Chondrocyte (in vitro differentiated cells): Measurements from ENCODE around the gene EVI5. TPM values are rescaled to one million over a fixed set of nuclear protein-coding genes. Genes with fewer than 3 reads are reported as not detected.
"Not testable (repeated sequence)": the region's sequence is repeated elsewhere in the genome, so short reads cannot be mapped to it uniquely, and the experiment has no call there.

Experiments used
- DNase-seq: peaks from one replicate; pipeline ENCODE4 v3.0.0; 2021; ENCODE audit warnings: mixed read lengths, low spot score
- H3K27ac Mint-ChIP-seq: one replicate; pipeline ENCODE4 v1.8.0; 2021; ENCODE audit warnings: mild to moderate bottlenecking, moderate library complexity, mixed read lengths; ENCODE audit not compliant: unreplicated experiment
- H3K27me3 Mint-ChIP-seq: 2 replicates; pipeline ENCODE4 v1.8.0; 2021; ENCODE audit warnings: low read depth, mixed read lengths
- H3K36me3 Mint-ChIP-seq: 2 replicates; pipeline ENCODE4 v1.8.0; 2021; ENCODE audit warnings: low read depth, mixed read lengths
- H3K4me1 Mint-ChIP-seq: 2 replicates; pipeline ENCODE4 v1.8.0; 2021; ENCODE audit warnings: low read depth, mild to moderate bottlenecking, mixed read lengths
- H3K4me3 Mint-ChIP-seq: one replicate; pipeline ENCODE4 v1.8.0; 2021; ENCODE audit warnings: mild to moderate bottlenecking, moderate library complexity, mixed read lengths; ENCODE audit not compliant: unreplicated experiment
- H3K9me3 Mint-ChIP-seq: 2 replicates; pipeline ENCODE4 v1.8.0; 2021; ENCODE audit warnings: low read depth, mixed read lengths
- total RNA-seq: library from RNA; stranded (reverse); gene quantifications from 3 replicates; pipeline ENCODE4 v1.2.1, GENCODE V29; 2021
- TF ChIP-seq, protein P1 (sequence below): fragments of 200-600 bp; sonication (generic); IDR thresholded peaks from 2 replicates; pipeline ENCODE4 v1.5.0; 2021; ENCODE audit warnings: antibody characterized with exemption, mild to moderate bottlenecking, moderate library complexity

Gene EVI5
- total RNA-seq, 1 donor from 2014 or later: 66.8 TPM

DNA sequence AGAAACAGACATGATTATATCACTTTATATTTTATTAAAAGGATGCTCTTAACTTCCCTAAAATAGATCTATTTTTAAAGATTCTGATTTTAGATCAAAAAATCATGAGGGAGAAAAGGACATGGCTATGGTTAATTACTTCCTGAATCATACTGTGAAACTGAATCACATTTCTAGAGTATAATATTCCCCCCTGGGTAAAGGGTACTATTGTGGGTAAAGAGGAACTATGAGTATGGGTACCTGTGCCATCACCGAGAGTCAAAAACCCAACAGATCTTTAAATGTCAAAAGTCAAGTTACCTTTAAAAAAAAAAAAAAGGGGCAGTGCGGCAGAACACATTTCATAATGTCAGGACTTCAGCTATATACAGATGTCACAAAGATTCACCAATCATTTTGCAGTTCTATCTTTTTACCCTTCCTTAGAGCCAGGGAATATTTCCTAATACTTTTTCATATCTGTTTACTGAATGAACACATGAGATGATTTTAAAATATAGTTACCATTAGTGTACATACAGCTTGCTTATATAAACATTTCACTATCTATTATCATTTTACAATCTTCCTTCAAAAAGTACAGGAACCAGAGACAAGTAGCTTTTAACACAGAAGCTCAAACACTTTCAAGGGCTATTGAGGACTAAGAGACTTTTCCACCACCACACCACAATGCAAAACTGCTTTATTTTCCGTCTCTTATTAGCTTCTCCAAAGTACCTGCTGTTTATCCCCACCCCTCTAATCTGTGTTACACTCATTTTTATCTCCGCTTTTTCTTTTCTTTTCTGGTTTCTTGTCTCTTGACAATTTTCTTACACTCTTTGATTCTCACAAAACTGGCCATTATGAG, 45.0 kb downstream of the EVI5 start:
- Mint-ChIP-seq H3K4me3 (no peak overlapping the region), H3K4me1 (no peaks in the 10 kb centered on the region), H3K9me3 (no peaks in the 10 kb centered on the region), H3K36me3 (peaks cover 3% of the 10 kb centered on the region), H3K27ac (no peak overlapping the region), H3K27me3 (no peaks in the 10 kb centered on the region)
- DNase-seq: no peak
- TF ChIP-seq, protein P1, sequence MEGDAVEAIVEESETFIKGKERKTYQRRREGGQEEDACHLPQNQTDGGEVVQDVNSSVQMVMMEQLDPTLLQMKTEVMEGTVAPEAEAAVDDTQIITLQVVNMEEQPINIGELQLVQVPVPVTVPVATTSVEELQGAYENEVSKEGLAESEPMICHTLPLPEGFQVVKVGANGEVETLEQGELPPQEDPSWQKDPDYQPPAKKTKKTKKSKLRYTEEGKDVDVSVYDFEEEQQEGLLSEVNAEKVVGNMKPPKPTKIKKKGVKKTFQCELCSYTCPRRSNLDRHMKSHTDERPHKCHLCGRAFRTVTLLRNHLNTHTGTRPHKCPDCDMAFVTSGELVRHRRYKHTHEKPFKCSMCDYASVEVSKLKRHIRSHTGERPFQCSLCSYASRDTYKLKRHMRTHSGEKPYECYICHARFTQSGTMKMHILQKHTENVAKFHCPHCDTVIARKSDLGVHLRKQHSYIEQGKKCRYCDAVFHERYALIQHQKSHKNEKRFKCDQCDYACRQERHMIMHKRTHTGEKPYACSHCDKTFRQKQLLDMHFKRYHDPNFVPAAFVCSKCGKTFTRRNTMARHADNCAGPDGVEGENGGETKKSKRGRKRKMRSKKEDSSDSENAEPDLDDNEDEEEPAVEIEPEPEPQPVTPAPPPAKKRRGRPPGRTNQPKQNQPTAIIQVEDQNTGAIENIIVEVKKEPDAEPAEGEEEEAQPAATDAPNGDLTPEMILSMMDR: no peak

DNA sequence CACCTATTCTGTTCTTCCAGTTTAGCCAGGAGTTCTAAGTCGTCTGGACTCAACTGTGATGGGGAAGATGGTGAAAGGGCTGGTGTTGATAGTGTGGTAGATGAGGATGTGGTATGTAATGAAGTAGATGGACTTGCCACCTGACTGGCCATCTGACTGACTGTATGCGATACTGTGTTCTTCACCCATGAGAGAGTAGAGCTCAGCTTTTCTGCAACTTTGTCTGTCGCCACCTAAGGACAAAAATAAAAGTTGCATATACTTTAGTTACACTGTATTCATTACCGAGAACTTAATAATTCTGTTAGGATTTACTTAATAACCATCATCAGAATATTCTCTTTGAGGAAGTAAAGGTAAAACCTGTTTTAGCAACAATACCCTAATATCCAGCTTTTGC, 48.5 kb downstream of the EVI5 start:
- no peak overlapping the region for H3K27ac Mint-ChIP-seq
- H3K27me3 Mint-ChIP-seq: no peaks in the 10 kb centered on the region
- H3K4me1 Mint-ChIP-seq: no peaks in the 10 kb centered on the region
- TF ChIP-seq, protein P1: peak; percentile 65
- H3K4me3 Mint-ChIP-seq: no peak overlapping the region
- peaks cover 13% of the 10 kb centered on the region for H3K36me3 Mint-ChIP-seq
- no peak for DNase-seq
- peaks cover 4% of the 10 kb centered on the region for H3K9me3 Mint-ChIP-seq

- peaks cover 4% of the 10 kb centered on the region for H3K9me3 Mint-ChIP-seq
- no peak overlapping the region for H3K4me3 Mint-ChIP-seq
- H3K27ac Mint-ChIP-seq: peak overlapping the region; percentile 41
- no peaks in the 10 kb centered on the region for H3K27me3 Mint-ChIP-seq
- peaks cover 13% of the 10 kb centered on the region for H3K36me3 Mint-ChIP-seq
- TF ChIP-seq, protein P1: no peak
- DNase-seq: no peak
- peaks cover 9% of the 10 kb centered on the region for H3K4me1 Mint-ChIP-seq
These were observed 54.4 kb downstream of the EVI5 start for GRCh38 chr1:92730476-92730875.

DNA sequence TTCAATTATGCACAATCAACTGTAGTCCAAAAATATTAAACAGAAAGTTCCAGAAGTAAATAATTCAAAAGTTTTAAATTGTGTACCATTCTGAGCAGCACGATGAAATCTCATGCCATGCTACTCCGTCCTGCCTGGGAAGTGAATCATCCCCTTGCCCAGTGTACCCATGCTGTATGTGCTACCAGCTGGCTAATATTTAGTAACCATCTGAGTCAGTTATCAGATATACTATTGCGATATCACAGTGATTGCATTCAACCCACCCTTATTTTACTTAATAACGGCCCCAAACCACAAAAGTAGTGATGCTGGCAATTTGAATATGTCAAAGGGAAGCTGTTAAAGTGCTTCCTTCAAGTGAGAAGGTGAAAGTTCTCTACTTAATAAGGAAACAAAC, 56.2 kb downstream of the EVI5 start:
- Mint-ChIP-seq H3K4me1 (peaks cover 9% of the 10 kb centered on the region), H3K27ac (peak overlapping the region; percentile 32), H3K9me3 (peaks cover 4% of the 10 kb centered on the region), H3K27me3 (no peaks in the 10 kb centered on the region), H3K36me3 (peaks cover 9% of the 10 kb centered on the region), H3K4me3 (no peak overlapping the region)
- TF ChIP-seq, protein P1: no peak
- no peak for DNase-seq

- H3K36me3 Mint-ChIP-seq, H3K4me1 Mint-ChIP-seq, H3K9me3 Mint-ChIP-seq, H3K27ac Mint-ChIP-seq, DNase-seq, H3K4me3 Mint-ChIP-seq, H3K27me3 Mint-ChIP-seq: not testable (repeated sequence)
These were observed 61.2 kb downstream of the EVI5 start for GRCh38 chr1:92723713-92724112.

DNA sequence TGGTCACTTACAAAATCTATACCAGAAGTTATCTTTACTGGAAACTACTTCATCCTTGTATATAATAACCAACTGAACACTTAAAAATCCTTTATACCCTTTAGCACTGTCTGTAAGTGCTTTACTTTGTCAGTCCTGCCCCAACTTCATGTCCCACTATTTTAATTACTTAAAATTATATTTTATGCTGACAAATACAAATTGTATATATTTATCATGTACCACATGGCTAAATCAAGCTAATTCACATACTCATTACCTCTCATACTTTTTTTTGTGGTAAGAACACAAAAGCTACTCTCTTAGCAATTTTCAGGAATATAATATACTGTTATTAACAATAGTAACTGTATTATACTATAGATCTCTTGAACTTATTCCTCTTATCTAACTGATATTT, 63.0 kb downstream of the EVI5 start:
- TF ChIP-seq, protein P1: no peak
- no peak overlapping the region for H3K4me3 Mint-ChIP-seq
- H3K27ac Mint-ChIP-seq: no peak overlapping the region

GRCh38 chr1:92721157-92721556, 63.8 kb downstream of the EVI5 start:
- DNase-seq, H3K36me3 Mint-ChIP-seq, H3K27me3 Mint-ChIP-seq, H3K27ac Mint-ChIP-seq, H3K4me3 Mint-ChIP-seq, H3K4me1 Mint-ChIP-seq: not testable (repeated sequence)
- peaks cover 12% of the 10 kb centered on the region for H3K9me3 Mint-ChIP-seq

More for the DNA sequence above, 63.0 kb downstream of the EVI5 start:
- Mint-ChIP-seq H3K9me3 (peaks cover 9% of the 10 kb centered on the region), H3K4me1 (no peaks in the 10 kb centered on the region), H3K27me3 (no peaks in the 10 kb centered on the region), H3K36me3 (peaks cover 3% of the 10 kb centered on the region)
- DNase-seq: no peak

- H3K27me3 Mint-ChIP-seq, H3K36me3 Mint-ChIP-seq, H3K4me1 Mint-ChIP-seq, DNase-seq, H3K27ac Mint-ChIP-seq, H3K4me3 Mint-ChIP-seq: not testable (repeated sequence)
- H3K9me3 Mint-ChIP-seq: peaks cover 13% of the 10 kb centered on the region
These were observed 69.4 kb downstream of the EVI5 start for GRCh38 chr1:92715476-92715951.
